Activated CD8-positive, alpha-beta memory T cell treated with anti-CD3 and anti-CD28 coated beads, Interleukin-2, amount 10 ng/mL, durations not matched to agents 7 days and 5 days (primary cell): ENCODE measurements around the gene DQX1. TPM values are rescaled to one million over a fixed set of nuclear protein-coding genes. Genes with fewer than 3 reads are reported as not detected.
"Not testable (repeated sequence)": the region's sequence is repeated elsewhere in the genome, so short reads cannot be mapped to it uniquely, and the experiment has no call there.

Source experiments
- ATAC-seq: fragments of 150-1000 bp; cut with Tn5 transposase; one replicate; pipeline ENCODE4 v1.10.0; 2021; ENCODE audit warnings: moderate library complexity
- CTCF ChIA-PET: fragments of 350-600 bp; sonication (Branson Sonifier 250); formaldehyde crosslinking; loops from one replicate; lab custom pipeline; 2021; ENCODE audit warnings: antibody characterized with exemption; lab: Charles Lee
- DNase-seq: peaks from one replicate; pipeline ENCODE4 v3.0.0-alpha.2; 2020
- H3K27ac Mint-ChIP-seq: one replicate; pipeline ENCODE4 v1.8.0; 2021; ENCODE audit warnings: mild to moderate bottlenecking, mixed read lengths
- H3K27me3 Mint-ChIP-seq: one replicate; pipeline ENCODE4 v1.8.0; 2021; ENCODE audit warnings: mixed read lengths
- H3K36me3 Mint-ChIP-seq: one replicate; pipeline ENCODE4 v1.8.0; 2021; ENCODE audit warnings: mild to moderate bottlenecking, mixed read lengths
- H3K4me1 Mint-ChIP-seq: one replicate; pipeline ENCODE4 v1.8.0; 2021; ENCODE audit warnings: mixed read lengths
- H3K4me3 Mint-ChIP-seq: one replicate; pipeline ENCODE4 v1.8.0; 2021; ENCODE audit warnings: mild to moderate bottlenecking, moderate library complexity, mixed read lengths
- H3K9me3 Mint-ChIP-seq: one replicate; pipeline ENCODE4 v1.8.0; 2022; ENCODE audit warnings: low read depth, mixed read lengths
- total RNA-seq, 2 experiments: library from RNA; stranded (reverse); gene quantifications; one replicate each; pipeline ENCODE4 v1.2.3, GENCODE V29; 2021

Gene DQX1
- total RNA-seq, 2 experiments from 2014 or later, result 0.38 to 0.94 TPM

DNA sequence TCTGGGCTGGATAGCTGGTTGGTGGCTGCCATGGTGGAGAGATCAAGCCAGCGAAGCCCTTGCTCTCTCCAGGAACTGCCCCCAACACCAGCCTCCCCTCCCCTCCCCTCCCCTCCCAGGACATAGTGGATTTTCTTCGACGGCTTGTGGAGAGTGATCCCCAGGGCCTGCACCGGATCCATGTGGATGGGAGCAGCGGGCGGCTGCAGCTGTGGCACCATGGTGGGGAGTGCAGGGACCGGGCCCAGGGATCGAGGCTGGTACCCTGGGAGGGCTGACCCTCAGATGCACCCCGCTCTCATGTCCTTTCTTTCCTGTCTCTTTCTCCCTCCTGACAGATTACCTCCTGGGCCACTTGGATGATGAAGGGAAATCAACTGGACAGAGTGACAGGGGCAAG lies 36.1 kb downstream of the DQX1 start:
- H3K9me3 Mint-ChIP-seq, result no peaks in the 10 kb centered on the region
- no peak for ATAC-seq
- H3K27ac Mint-ChIP-seq, result no peak overlapping the region
- H3K27me3 Mint-ChIP-seq, result no peaks in the 10 kb centered on the region
- H3K4me1 Mint-ChIP-seq, result peaks cover 7% of the 10 kb centered on the region
- no peak for DNase-seq
- H3K4me3 Mint-ChIP-seq, result no peak overlapping the region
- CTCF ChIA-PET, result interaction anchor here (1.1 to 1.4 kb wide), 2 partner anchors 13 to 42 kb away, joined by 4 to 5 read pairs; no protein-coding TSS in a partner anchor
- H3K36me3 Mint-ChIP-seq, result peaks cover 26% of the 10 kb centered on the region

DNA sequence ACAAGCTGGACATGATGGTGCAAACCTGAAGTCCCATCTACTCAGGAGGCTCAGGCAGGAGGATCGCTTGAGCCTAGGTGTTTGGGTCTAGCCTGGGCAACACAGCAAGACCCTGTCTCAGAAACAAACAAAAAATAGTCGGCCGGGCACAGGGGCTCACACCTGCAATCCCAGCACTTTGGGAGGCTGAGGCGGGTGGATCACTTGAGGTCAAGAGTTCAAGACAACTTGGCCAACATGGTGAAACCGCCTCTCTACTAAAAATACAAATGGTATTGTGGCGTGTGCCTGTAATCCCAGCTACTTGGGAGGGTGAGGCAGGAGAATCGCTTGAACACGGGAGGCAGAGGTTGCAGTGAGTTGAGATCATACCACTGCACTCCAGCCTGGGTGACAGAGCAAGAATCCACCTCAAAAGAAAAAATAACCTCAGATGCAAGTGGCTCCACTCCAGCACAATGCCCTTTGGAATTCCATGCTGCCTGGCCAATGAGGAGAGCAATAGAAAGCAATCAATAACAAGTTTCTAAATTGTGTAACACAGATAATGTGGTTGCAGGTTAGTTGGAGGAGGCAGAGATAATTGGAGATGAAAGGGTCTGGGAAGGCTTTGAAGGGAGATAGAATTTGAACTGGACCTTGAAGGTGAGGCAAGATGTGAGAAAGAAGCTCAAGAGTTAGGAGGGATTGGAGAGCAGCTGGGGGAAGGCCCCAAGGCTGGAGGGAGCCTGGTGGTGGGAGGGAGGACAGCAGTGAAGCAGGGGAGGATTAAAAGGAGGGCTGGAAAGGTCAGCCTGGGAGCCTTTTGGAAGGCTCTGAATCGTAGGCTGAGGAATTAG lies 37.2 kb downstream of the DQX1 start:
- Mint-ChIP-seq H3K4me1 (peaks cover 13% of the 10 kb centered on the region), H3K4me3 (no peak overlapping the region), H3K9me3 (no peaks in the 10 kb centered on the region), H3K36me3 (peaks cover 28% of the 10 kb centered on the region), H3K27ac (no peak overlapping the region), H3K27me3 (no peaks in the 10 kb centered on the region)
- no peak for ATAC-seq
- DNase-seq, result no peak
- CTCF ChIA-PET, result interaction anchor here (1.0 to 1.4 kb wide), 3 partner anchors 43 to 85 kb away, joined by 3 to 5 read pairs (median 3); no protein-coding TSS in a partner anchor

DNA sequence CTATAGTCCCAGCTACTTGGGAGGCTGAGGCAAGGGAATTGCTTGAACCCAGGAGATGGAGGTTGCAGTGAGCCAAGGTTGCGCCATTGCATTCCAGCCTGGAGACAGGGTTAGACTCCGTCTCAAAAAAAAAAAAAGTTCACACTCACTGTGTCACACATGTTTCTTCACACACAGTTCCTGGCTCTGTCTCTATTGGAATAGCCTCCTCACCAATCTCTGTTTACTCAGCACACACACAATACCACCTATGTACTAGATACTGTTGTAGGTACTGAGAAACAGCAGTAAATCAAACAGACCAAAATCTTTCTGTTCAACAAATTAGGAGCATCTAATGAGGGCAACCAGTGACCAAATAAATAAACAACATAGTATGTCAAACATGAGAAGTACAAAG lies 39.9 kb downstream of the DQX1 start:
- no peak overlapping the region for H3K27ac Mint-ChIP-seq
- no peaks in the 10 kb centered on the region for H3K9me3 Mint-ChIP-seq
- peaks cover 25% of the 10 kb centered on the region for H3K4me1 Mint-ChIP-seq
- DNase-seq (no peak), ATAC-seq (no peak)
- CTCF ChIA-PET, result interaction anchor here (0.7 kb wide), 1 partner anchor 1239 kb away, joined by 3 read pairs; no protein-coding TSS in a partner anchor
- no peaks in the 10 kb centered on the region for H3K27me3 Mint-ChIP-seq
- no peak overlapping the region for H3K4me3 Mint-ChIP-seq
- peaks cover 22% of the 10 kb centered on the region for H3K36me3 Mint-ChIP-seq

DNA sequence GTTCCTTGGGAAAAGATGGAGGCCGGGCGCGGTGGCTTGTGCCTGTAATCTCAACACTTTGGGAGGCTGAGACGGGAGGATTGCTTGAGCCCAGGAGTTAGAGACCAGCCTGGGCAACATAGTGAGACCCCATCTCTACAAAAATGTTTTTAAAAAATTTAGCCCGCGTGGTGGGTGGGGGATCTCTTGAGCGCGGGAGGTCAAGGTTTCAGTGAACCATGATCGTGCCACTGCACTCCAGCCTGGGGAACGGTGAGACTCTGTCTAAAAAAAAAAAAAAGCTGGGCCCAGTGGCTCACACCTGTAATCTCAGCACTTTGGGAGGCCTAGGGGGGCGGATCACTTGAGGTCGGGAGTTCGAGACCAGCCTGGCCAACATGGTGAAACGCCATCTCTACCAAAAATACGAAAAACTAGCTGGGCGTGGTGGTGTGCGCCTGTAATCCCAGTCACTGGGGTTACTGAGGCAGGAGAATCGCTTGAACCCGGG lies 42.3 kb downstream of the DQX1 start:
- not testable (repeated sequence) for DNase-seq, H3K27me3 Mint-ChIP-seq, ATAC-seq, H3K9me3 Mint-ChIP-seq
- Mint-ChIP-seq H3K4me3 (peak overlapping the region; percentile 97), H3K27ac (peak overlapping the region; percentile 100), H3K36me3 (peaks cover 28% of the 10 kb centered on the region), H3K4me1 (peaks cover 44% of the 10 kb centered on the region)
- CTCF ChIA-PET, result interaction anchor here (0.6 to 5.2 kb wide), 22 partner anchors 8 to 148 kb away, joined by 3 to 79 read pairs (median 10); partner anchors contain the start of genes AUP1, HTRA2, INO80B and MOGS

DNA sequence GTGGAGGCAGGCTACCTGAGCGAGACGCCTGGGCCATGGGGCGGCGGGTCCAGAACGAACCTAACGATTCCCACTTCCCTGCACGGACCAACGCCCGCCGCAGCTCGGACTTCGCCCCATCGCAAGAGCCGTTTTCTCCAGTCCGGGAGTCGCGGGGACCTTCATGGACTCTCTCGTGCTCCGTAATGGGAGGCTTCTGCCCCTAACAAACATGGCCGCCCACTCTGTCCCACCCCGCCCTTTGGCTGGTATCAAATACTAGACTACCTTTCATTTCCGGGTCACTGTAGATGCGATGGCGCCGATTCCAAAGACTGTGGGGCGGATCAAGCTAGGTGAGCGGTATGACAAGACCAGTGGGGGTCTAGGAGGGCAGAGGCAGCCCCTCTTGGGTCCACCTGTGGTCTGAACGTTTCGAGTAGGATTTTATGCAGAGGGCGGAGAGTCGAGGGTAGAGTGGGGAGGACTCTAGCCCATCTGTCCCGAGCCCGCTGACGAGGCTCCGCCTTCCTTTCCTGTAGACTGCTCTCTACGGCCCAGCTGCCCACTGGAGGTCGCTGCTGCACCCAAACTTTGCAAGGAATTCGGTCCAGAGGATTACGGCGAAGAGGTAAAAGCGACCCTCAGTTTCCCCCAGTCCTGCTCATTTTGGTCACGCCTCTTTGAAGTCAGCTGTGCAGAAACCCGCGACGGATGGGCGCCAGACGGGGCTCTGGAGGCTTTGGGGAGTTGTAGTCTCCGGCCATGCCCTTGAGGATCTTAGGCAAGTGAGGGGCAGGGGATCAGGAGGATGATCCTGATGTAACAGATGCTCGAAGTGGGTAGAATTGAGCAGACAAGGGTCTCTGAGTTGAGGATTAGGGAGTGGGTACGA lies 43.0 kb downstream of the DQX1 start, which contains the start of the genes CCDC142 and TTC31:
Gene CCDC142, minus strand, starts transcription at position 198 of the 874 bp plus-strand sequence. Its CDS starts 161 bp downstream, at position 37.
Gene TTC31, plus strand, starts transcription at position 281 of the 874 bp plus-strand sequence. Its CDS starts 15 bp downstream, at position 296.
- peaks cover 28% of the 10 kb centered on the region for H3K36me3 Mint-ChIP-seq
- ATAC-seq (peak; percentile 95), DNase-seq (peak; percentile 97)
- no peaks in the 10 kb centered on the region for H3K27me3 Mint-ChIP-seq
- peak within 1 kb of the TSS; percentile 97 for H3K4me3 Mint-ChIP-seq
- no peaks in the 10 kb centered on the region for H3K9me3 Mint-ChIP-seq
- H3K4me1 Mint-ChIP-seq, result peaks cover 44% of the 10 kb centered on the region
- CTCF ChIA-PET, result interaction anchor here (0.6 to 5.2 kb wide), 33 partner anchors 9 to 233 kb away, joined by 3 to 79 read pairs (median 6); partner anchors contain the start of genes AUP1, DQX1, HTRA2 and INO80B
- H3K27ac Mint-ChIP-seq, result peak within 1 kb of the TSS; percentile 100

DNA sequence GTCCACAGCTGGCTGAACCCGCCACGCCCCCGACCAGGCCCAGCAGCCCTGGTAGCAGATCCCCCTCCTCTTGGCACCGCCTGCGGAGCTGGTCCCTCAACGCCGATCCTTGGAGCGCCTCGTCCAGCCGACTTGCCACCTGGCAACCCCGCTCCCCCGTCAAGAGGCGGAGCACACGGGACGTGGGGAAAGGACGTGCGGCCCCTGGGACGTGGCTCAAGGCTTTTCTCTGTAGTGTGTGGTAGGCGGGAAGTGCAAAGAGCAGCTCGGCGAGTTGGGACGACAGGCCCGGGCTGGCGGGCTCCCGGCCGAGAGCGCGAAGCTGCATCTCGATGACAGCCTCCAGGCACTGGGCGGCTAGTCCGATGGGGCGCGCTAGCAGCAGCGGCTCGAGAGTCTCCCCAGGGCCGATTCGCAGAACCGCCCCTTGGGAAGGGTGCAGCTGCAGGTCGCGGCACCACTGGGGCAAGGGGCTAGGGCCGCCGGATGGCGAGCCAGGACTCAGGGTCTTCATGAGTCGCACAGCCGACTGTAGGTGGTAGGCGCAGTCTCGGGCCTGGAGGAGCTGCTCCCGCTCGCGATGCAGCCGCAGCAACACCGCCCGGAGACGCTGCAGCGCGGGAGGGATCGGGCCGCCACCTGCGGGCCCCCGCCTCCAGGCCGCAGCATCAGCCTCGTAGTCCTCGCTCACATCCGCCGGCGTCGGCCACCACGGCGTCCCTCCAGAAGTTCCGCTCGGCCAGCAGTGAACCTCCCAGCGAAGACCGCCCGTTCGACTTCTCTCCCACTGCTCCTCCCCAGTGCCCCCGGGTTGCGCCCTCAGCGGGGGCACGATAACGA lies 43.9 kb downstream of the DQX1 start:
- CTCF ChIA-PET, result interaction anchor here (0.8 to 5.2 kb wide), 28 partner anchors 9 to 232 kb away, joined by 3 to 79 read pairs (median 6); partner anchors contain the start of genes AUP1, DQX1, HTRA2 and INO80B
- Mint-ChIP-seq H3K9me3 (no peaks in the 10 kb centered on the region), H3K4me1 (peaks cover 48% of the 10 kb centered on the region), H3K36me3 (peaks cover 33% of the 10 kb centered on the region), H3K27ac (peak overlapping the region; percentile 100), H3K4me3 (peak overlapping the region; percentile 97), H3K27me3 (no peaks in the 10 kb centered on the region)
- ATAC-seq (peak; percentile 52), DNase-seq (peak; percentile 77)

DNA sequence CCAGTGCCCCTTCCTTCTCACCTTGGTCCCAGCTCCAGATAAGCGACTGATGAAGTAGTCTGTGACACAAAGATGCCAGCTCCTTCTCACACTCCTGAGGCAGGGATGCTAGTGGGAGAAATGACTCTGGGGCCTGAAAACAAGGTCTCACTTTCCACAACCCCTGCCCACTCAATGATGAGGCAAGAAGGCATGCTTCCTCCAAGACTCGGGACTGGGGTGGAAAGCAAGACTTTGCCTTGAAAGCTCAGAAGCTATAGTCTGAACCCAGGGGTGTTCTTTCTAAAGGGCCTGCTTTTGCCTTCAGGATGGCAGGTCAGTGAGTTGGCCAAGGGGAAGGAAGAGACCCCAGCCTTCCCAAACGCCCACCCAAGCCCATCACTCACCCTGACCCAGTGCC lies 44.6 kb downstream of the DQX1 start:
- peak overlapping the region; percentile 15 for H3K27ac Mint-ChIP-seq
- H3K4me3 Mint-ChIP-seq, result peak overlapping the region; percentile 97
- no peaks in the 10 kb centered on the region for H3K9me3 Mint-ChIP-seq
- no peaks in the 10 kb centered on the region for H3K27me3 Mint-ChIP-seq
- CTCF ChIA-PET, result interaction anchor here (0.9 to 5.2 kb wide), 15 partner anchors 8 to 146 kb away, joined by 3 to 79 read pairs (median 19); partner anchors contain the start of genes AUP1, HTRA2, INO80B and MOGS
- H3K36me3 Mint-ChIP-seq, result peaks cover 31% of the 10 kb centered on the region
- H3K4me1 Mint-ChIP-seq, result peaks cover 45% of the 10 kb centered on the region
- ATAC-seq (no peak), DNase-seq (no peak)

DNA sequence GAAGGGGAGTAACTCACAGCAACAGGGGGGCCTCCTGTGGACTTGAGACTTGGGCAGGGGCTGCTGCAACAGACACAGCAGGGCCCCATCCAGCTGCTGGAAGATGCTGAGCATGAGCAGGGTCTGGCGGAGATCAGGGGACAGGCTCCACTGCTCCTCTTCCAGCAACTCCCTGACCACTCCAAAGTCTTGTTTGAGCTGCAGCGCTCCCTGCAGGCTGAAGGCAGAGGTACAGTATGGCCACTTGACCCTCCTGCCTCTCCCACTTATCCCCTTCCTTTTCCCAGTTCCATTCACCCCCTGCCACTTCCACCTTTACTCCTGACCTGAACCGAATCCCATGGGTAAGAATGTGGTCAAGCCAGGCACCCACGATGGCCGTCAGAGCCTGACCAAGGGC lies 51.1 kb downstream of the DQX1 start:
- Mint-ChIP-seq H3K27me3 (no peaks in the 10 kb centered on the region), H3K27ac (no peak overlapping the region), H3K4me1 (peaks cover 39% of the 10 kb centered on the region), H3K9me3 (no peaks in the 10 kb centered on the region), H3K4me3 (no peak overlapping the region), H3K36me3 (peaks cover 39% of the 10 kb centered on the region)
- ATAC-seq (no peak), DNase-seq (no peak)
- CTCF ChIA-PET, result interaction anchor here (0.9 to 5.5 kb wide), 7 partner anchors 8 to 225 kb away, joined by 3 to 58 read pairs (median 4); partner anchors contain the start of genes INO80B and WBP1

DNA sequence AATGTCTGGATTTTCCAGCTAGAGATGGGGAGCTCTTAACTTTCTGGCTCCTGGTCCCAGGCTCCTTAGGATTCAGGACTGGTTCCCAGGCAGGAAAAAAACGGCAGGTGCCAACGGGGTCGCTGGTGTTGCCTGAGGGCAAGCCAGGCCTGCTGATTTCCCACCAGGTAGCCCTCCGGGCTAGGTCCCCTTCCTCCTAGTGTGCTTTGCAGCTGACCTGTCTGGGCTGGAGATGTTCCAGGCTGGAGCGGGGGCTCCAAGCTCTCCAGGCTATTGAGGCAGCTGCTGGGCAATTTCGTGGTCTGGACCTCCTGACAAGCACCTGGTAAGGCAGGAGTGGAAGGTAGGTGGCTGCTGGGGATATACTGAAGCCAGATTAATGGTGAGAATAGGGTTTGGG lies 51.5 kb downstream of the DQX1 start:
- Mint-ChIP-seq H3K27me3 (no peaks in the 10 kb centered on the region), H3K4me1 (peaks cover 39% of the 10 kb centered on the region), H3K9me3 (no peaks in the 10 kb centered on the region), H3K4me3 (no peak overlapping the region), H3K27ac (no peak overlapping the region), H3K36me3 (peaks cover 38% of the 10 kb centered on the region)
- CTCF ChIA-PET, result interaction anchor here (0.9 to 5.5 kb wide), 4 partner anchors 7 to 225 kb away, joined by 3 to 58 read pairs (median 12); partner anchors contain the start of genes CCDC142, INO80B, TTC31 and WBP1
- no peak for DNase-seq
- no peak for ATAC-seq

DNA sequence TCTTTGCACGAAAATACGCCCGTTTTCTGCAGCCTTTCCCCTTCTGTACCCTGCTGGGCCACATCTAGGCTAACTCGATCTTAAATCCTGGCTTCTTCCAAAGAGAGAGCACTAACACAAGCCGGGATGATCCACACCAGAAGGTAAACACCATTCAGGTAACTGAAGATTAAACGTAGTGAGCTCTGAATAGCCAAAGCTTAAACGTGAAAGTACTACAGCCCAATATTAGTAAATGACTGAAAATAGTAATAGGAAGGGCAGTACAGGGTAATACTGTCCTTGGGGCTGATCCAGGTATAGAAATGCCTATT lies 53.1 kb downstream of the DQX1 start:
- ATAC-seq, result peak; percentile 0
- Mint-ChIP-seq H3K36me3 (peaks cover 34% of the 10 kb centered on the region), H3K4me1 (peaks cover 35% of the 10 kb centered on the region), H3K27ac (peak overlapping the region; percentile 95), H3K27me3 (no peaks in the 10 kb centered on the region), H3K4me3 (peak overlapping the region; percentile 94), H3K9me3 (no peaks in the 10 kb centered on the region)
- no peak for DNase-seq
- CTCF ChIA-PET, result interaction anchor here (0.7 to 5.5 kb wide), 12 partner anchors 9 to 115 kb away, joined by 3 to 58 read pairs (median 4); partner anchors contain the start of genes C2orf81, CCDC142, INO80B and LBX2

DNA sequence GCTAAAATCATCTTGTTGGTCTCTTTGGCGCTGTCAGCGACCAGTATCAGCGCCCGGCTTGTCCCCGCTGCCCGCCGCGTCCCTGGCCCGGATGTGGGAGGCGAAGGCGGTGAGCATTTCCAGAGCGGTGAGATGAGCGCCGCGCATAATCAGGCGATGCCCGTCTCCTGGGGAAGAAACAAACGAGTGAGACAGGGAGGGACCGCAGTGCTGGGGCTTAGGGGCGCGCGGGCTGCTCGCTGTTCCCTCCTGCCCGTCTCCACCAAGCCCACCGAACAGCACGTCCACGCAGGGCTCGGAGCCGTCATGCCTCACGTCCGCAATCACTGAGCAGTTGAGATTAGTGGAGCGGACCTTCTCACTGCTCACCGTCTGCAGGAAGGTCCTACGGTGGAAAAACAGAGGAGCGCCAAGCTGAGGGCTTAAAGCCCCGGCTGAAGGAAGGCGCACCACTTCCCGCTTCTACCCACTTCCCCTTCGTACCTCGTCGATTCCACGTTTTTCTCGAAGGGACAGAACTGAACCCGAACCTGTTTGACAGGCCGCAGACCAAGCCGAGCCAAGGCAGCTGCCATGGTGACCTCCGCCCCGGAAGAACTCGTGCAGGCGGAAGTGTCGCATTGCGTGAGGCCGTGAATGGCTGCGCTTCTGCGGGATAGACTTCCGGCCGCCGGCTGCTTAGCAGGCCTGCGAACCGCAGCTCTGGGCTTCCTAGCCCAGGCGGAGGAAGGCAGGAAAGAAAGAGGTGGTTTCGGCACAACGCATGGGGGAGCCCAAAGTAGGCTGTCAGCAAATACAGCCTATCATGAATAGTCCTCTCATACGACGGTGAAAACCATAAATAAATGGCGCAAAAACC lies 53.7 kb downstream of the DQX1 start, which contains the start of gene MRPL53:
Gene MRPL53, minus strand, starts transcription at position 595 of the 859 bp plus-strand sequence. Its CDS starts 20 bp downstream, at position 575.
- peaks cover 31% of the 10 kb centered on the region for H3K36me3 Mint-ChIP-seq
- H3K27me3 Mint-ChIP-seq, result no peaks in the 10 kb centered on the region

More for the DNA sequence above, 53.7 kb downstream of the DQX1 start, which contains the start of gene MRPL53:
- H3K4me1 Mint-ChIP-seq, result peaks cover 31% of the 10 kb centered on the region
- CTCF ChIA-PET, result interaction anchor here (0.7 to 5.5 kb wide), 13 partner anchors 10 to 115 kb away, joined by 3 to 58 read pairs (median 4); partner anchors contain the start of genes C2orf81, CCDC142, INO80B and LBX2
- peak; percentile 93 for ATAC-seq
- peak within 1 kb of the TSS; percentile 94 for H3K4me3 Mint-ChIP-seq
- DNase-seq, result peak; percentile 97
- H3K27ac Mint-ChIP-seq, result peak within 1 kb of the TSS; percentile 95
- no peaks in the 10 kb centered on the region for H3K9me3 Mint-ChIP-seq
